ENCODE measurements around the gene CCDC61. TPM values are rescaled to one million over a fixed set of nuclear protein-coding genes. Genes with fewer than 3 reads are reported as not detected.

CCDC61 gene
- total and polyA plus RNA-seq, 4 donors = 7.8 to 21.0 (median 11.0) TPM

DNA sequence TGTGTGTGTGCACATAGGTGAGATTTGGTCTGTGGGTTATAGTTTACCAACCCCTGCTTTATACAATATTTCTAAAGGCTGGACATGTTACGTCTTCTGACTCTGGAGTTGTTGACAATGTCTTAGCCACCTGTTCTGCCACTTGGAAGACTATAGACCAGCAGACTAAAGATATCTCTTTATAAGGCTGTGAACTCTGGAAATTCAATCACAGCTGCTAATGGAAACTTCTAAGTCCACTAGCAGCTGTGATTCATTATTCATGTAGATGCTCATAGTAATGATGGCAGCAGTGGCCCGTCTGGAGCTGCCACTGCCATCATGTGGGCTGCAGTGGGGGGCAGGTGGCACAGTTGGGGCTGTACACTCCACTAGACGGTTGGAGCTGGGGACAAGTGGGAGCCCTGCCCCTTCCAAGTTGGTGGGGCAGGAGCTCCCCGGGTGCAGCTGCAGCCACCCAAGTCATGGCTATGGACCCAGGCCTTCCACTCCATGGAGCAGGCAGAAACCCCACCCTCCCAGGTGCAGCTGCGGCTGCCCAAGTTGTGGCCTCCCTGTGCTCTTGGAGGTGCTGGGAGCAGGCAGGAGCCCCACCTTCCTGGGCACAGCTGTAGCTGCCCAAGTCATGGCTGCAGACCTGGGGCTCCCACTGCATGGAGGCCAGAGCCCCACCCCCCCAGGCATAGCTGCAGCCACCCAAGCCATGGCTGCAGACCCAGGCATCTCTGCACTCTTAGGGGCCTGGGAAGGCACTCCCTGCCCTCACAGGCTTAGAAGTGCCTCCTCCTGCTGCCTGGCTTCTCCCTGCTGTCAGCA is 36.7 kb downstream of the CCDC61 start:
- Histone ChIP-seq H3K36me3 (ENCODE audit: control insufficient read depth in 4 of 4, insufficient read depth in 4 of 4, low read length in 4 of 4) (no peaks in the 10 kb centered on the region), H3K9ac (ENCODE audit: insufficient read depth in 1 of 2, low read length in 2 of 2) (no peak overlapping the region), H3K4me1 (ENCODE audit: control insufficient read depth in 5 of 5, insufficient read depth in 5 of 5, low read length in 5 of 5) (peaks cover 0 to 6% (median 0%) of the 10 kb centered on the region in 5 donors), H3K4me3 (no peak overlapping the region), H3K27me3 (ENCODE audit: control insufficient read depth in 3 of 3, insufficient read depth in 3 of 3, low read length in 2 of 3) (peaks cover 0 to 6% (median 0%) of the 10 kb centered on the region in 3 donors), H3K27ac (ENCODE audit: low read depth in 1 of 2, low read length in 1 of 2) (no peak overlapping the region), H3K9me3 (ENCODE audit: control insufficient read depth in 4 of 4, insufficient read depth in 3 of 4, low read length in 3 of 4) (peaks cover 0 to 2% (median 0%) of the 10 kb centered on the region in 4 donors)
- TF ChIP-seq, protein P1, sequence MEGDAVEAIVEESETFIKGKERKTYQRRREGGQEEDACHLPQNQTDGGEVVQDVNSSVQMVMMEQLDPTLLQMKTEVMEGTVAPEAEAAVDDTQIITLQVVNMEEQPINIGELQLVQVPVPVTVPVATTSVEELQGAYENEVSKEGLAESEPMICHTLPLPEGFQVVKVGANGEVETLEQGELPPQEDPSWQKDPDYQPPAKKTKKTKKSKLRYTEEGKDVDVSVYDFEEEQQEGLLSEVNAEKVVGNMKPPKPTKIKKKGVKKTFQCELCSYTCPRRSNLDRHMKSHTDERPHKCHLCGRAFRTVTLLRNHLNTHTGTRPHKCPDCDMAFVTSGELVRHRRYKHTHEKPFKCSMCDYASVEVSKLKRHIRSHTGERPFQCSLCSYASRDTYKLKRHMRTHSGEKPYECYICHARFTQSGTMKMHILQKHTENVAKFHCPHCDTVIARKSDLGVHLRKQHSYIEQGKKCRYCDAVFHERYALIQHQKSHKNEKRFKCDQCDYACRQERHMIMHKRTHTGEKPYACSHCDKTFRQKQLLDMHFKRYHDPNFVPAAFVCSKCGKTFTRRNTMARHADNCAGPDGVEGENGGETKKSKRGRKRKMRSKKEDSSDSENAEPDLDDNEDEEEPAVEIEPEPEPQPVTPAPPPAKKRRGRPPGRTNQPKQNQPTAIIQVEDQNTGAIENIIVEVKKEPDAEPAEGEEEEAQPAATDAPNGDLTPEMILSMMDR (IDR thresholded peaks at IDR 0.05; ENCODE audit: control extremely low read depth, extremely low read depth) = no peak
- ATAC-seq (ENCODE audit: insufficient read depth, low FRiP score) (no peak), DNase-seq (no peak)
- 85 to 87% methylated on average over 5 of the region's 5 CpGs for WGBS, 2 donors

DNA sequence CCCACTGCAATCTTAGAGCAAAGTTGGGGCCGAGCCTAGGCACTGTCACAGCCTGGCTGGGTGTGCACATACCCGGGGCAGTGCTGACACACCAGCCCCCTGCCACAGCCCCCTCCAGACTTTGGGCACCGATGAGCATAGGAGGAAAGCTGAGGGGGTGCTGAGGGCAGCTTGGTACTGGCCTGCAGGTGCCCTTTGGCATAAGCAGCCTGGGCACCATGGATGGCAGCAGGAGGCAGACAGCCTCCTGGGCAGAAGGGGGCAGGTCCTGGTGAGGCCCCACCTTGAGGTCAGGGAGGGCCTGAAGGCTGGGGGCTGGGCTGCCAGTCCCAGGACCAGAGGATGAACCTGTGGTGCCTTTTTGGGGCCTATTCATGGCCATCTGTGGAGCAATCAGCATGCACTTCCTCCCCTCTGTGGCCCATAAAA is 37.3 kb downstream of the CCDC61 start:
- TF ChIP-seq, protein P1 (IDR thresholded peaks at IDR 0.05; ENCODE audit: control extremely low read depth, extremely low read depth) = no peak
- Histone ChIP-seq H3K9me3 (ENCODE audit: control insufficient read depth in 4 of 4, insufficient read depth in 3 of 4, low read length in 3 of 4) (peaks cover 0 to 2% (median 0%) of the 10 kb centered on the region in 4 donors), H3K4me3 (no peak overlapping the region), H3K9ac (ENCODE audit: insufficient read depth in 1 of 2, low read length in 2 of 2) (no peak overlapping the region), H3K27ac (ENCODE audit: low read depth in 1 of 2, low read length in 1 of 2) (no peak overlapping the region), H3K36me3 (ENCODE audit: control insufficient read depth in 4 of 4, insufficient read depth in 4 of 4, low read length in 4 of 4) (no peaks in the 10 kb centered on the region), H3K4me1 (ENCODE audit: control insufficient read depth in 5 of 5, insufficient read depth in 5 of 5, low read length in 5 of 5) (peaks cover 0 to 6% (median 0%) of the 10 kb centered on the region in 5 donors), H3K27me3 (ENCODE audit: control insufficient read depth in 3 of 3, insufficient read depth in 3 of 3, low read length in 2 of 3) (peaks cover 0 to 6% (median 0%) of the 10 kb centered on the region in 3 donors)
- ATAC-seq (ENCODE audit: insufficient read depth, low FRiP score) (no peak), DNase-seq (no peak)
- 88 to 98% methylated on average over 3 of the region's 3 CpGs for WGBS, 2 donors

DNA sequence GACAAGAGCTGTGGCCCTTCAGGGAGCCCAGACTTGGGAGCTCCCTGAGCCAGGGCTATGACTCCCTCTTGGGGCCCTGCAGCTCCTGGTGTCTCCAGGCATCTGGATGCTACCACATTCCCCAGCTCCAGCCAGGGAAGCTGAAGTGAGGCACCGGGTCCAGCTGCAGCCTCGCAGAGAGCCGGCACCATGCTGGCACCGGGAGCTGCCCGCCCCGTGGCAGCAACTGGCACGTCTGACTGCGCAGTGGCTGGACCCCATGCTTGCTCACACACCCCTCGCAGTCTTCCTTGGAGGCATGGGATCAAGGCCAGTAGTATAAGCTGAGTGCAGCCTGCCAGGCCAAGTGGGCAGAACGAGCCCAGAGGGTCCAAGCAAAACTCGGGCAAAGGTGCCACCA is 38.1 kb downstream of the CCDC61 start:
- no peak overlapping the region for H3K4me3 ChIP-seq
- peaks cover 0 to 6% (median 0%) of the 10 kb centered on the region in 5 donors for H3K4me1 ChIP-seq (ENCODE audit: control insufficient read depth in 5 of 5, insufficient read depth in 5 of 5, low read length in 5 of 5)
- ATAC-seq (ENCODE audit: insufficient read depth, low FRiP score) (no peak), DNase-seq (no peak)
- H3K9me3 ChIP-seq (ENCODE audit: control insufficient read depth in 4 of 4, insufficient read depth in 3 of 4, low read length in 3 of 4) = peaks cover 0 to 2% (median 0%) of the 10 kb centered on the region in 4 donors
- H3K27ac ChIP-seq (ENCODE audit: low read depth in 1 of 2, low read length in 1 of 2) = no peak overlapping the region
- H3K27me3 ChIP-seq (ENCODE audit: control insufficient read depth in 3 of 3, insufficient read depth in 3 of 3, low read length in 2 of 3) = peaks cover 0 to 2% (median 0%) of the 10 kb centered on the region in 3 donors
- TF ChIP-seq, protein P1 (IDR thresholded peaks at IDR 0.05; ENCODE audit: control extremely low read depth, extremely low read depth) = no peak
- H3K36me3 ChIP-seq (ENCODE audit: control insufficient read depth in 4 of 4, insufficient read depth in 4 of 4, low read length in 4 of 4) = no peaks in the 10 kb centered on the region
- H3K9ac ChIP-seq (ENCODE audit: insufficient read depth in 1 of 2, low read length in 2 of 2) = no peak overlapping the region
- 92% methylated on average over 11 of the region's 11 CpGs for WGBS, 2 donors

Data from lung (tissue), 12 donors.